Stimulated activated CD4-positive, alpha-beta T cell treated with anti-CD3 and anti-CD28 coated beads, Interleukin-4, amount 100 ng/mL, for 48 hours (primary cell): ENCODE measurements around the gene CCDC106.

ENCODE experiments used
- DNase-seq, 2 donors: peaks; one replicate each; pipeline ENCODE4 v3.0.0-alpha.2; 2020; ENCODE audit warnings: low read depth in 2 of 2

Gene CCDC106

GRCh38 chr19:55647732-55648584 is at the start of gene CCDC106:
CCDC106 (plus strand) TSS chr19:55648212; CDS start chr19:55649047, 835 bp downstream.
- peak in 1 of 2 donors; percentile 27 for DNase-seq

- peak; percentile 87 to 97 for DNase-seq
Observed at GRCh38 chr19:55598719-55599467, 49.1 kb upstream of the CCDC106 start.

GRCh38 chr19:55599468-55599841 is 48.6 kb upstream of the CCDC106 start, which contains the start of gene FIZ1:
FIZ1 (minus strand) TSS chr19:55599517; CDS start chr19:55597865, 1,652 bp downstream.
- DNase-seq, result peak; percentile 94 to 95

- DNase-seq, result peak; percentile 66 to 84
Observed at GRCh38 chr19:55599842-55600661, 48.0 kb upstream of the CCDC106 start, which contains the start of gene ZNF524. ZNF524 (plus strand) TSS chr19:55600288; CDS start chr19:55602113, 1,825 bp downstream.

GRCh38 chr19:55600662-55601028 is 47.4 kb upstream of the CCDC106 start:
- no peak for DNase-seq

GRCh38 chr19:55601084-55601483 is 46.9 kb upstream of the CCDC106 start:
- DNase-seq, result no peak

GRCh38 chr19:55602104-55603001 is 45.7 kb upstream of the CCDC106 start:
- DNase-seq, result no peak

GRCh38 chr19:55603115-55603514 is 44.9 kb upstream of the CCDC106 start:
- no peak for DNase-seq

GRCh38 chr19:55603581-55604292 is 44.3 kb upstream of the CCDC106 start:
- no peak for DNase-seq

- DNase-seq, result peak; percentile 98 to 99
Observed at GRCh38 chr19:55605207-55605636, 42.8 kb upstream of the CCDC106 start.

- DNase-seq, result peak; percentile 58 to 66
Observed at GRCh38 chr19:55605637-55606470, 42.2 kb upstream of the CCDC106 start, which contains the start of gene ZNF865. ZNF865 (plus strand) TSS chr19:55605647; CDS start chr19:55613619, 7,972 bp downstream.

- no peak for DNase-seq
Observed at GRCh38 chr19:55606471-55606787, 41.6 kb upstream of the CCDC106 start.

GRCh38 chr19:55606817-55607216 is 41.2 kb upstream of the CCDC106 start:
- no peak for DNase-seq

- no peak for DNase-seq
Observed at GRCh38 chr19:55609326-55609725, 38.7 kb upstream of the CCDC106 start.

- no peak for DNase-seq
Observed at GRCh38 chr19:55611300-55611982, 36.6 kb upstream of the CCDC106 start.

- no peak for DNase-seq
Observed at GRCh38 chr19:55611983-55612645, 35.9 kb upstream of the CCDC106 start.

GRCh38 chr19:55613396-55613795 is 34.6 kb upstream of the CCDC106 start:
- DNase-seq, result no peak
